Tibial nerve (tissue), 4 donors: Measurements from ENCODE around the gene GLS.

Source experiments
- EP300 ChIP-seq, 2 donors: sonication (generic); formaldehyde crosslinking; IDR thresholded peaks; one replicate each; pipeline ENCODE4 v1.6.1; 2017; ENCODE audit warnings: antibody characterized with exemption in 2 of 2, mild to moderate bottlenecking in 1 of 2
- POLR2A ChIP-seq, 2 donors: fragments of 450-650 bp; IDR thresholded peaks; one replicate each; pipeline ENCODE4 v1.6.1; 2017; ENCODE audit warnings: antibody characterized with exemption in 2 of 2, mild to moderate bottlenecking in 2 of 2, moderate library complexity in 2 of 2
- TF ChIP-seq, protein P1 (sequence below), 5 experiments: fragments of 200-600 bp in 3 of 5; fragments of 450-650 bp in 2 of 5; sonication (generic) in 3 of 5; IDR thresholded peaks; one replicate each; pipeline ENCODE4 v1.5.1; 2016 to 2019; ENCODE audit warnings: antibody characterized with exemption in 5 of 5, mild to moderate bottlenecking in 3 of 5, moderate library complexity in 2 of 5

DNA sequence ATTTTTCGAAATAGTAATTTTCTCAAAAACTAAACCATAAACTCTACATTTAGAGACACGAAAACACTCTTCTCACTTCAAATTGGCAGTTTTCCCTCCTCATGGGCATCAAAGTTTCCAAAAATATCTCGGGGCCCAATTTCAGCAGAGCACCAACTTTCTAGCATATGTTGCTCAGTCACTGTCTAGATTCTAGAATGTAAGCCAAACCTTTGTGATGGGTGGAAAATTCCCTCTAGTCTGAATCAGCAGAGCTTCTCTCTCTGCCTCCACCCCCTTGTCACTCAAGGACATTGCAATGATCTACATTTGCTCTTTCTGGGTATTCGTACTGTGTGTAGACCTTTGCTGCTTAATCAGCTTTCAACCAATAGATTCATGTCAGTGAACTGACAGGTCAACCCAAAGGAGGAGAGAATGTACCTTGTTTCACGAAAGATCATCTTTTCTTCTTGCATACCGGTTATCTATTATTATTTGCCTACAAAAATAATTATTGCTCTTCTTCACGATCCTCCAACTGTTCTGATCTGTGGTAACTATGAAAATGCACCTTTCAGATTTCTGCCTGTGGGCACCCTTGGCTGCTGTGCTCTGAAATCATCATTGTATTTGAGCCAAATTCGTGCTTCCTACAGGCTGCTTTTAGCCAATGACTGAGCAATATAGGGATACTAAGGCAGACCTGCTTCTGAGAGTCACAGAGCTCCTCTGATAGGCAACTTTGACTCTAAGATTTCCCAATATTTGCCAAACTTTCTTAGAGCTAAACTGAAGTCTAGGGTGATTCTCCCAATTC is 38.7 kb upstream of the GLS start:
- TF ChIP-seq, protein P1, sequence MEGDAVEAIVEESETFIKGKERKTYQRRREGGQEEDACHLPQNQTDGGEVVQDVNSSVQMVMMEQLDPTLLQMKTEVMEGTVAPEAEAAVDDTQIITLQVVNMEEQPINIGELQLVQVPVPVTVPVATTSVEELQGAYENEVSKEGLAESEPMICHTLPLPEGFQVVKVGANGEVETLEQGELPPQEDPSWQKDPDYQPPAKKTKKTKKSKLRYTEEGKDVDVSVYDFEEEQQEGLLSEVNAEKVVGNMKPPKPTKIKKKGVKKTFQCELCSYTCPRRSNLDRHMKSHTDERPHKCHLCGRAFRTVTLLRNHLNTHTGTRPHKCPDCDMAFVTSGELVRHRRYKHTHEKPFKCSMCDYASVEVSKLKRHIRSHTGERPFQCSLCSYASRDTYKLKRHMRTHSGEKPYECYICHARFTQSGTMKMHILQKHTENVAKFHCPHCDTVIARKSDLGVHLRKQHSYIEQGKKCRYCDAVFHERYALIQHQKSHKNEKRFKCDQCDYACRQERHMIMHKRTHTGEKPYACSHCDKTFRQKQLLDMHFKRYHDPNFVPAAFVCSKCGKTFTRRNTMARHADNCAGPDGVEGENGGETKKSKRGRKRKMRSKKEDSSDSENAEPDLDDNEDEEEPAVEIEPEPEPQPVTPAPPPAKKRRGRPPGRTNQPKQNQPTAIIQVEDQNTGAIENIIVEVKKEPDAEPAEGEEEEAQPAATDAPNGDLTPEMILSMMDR (IDR thresholded peaks at IDR 0.05) = no peak
- TF ChIP-seq POLR2A (IDR thresholded peaks at IDR 0.05) (no peak), EP300 (IDR thresholded peaks at IDR 0.05) (no peak)
